Astrocyte of the spinal cord (primary cell): ENCODE measurements around the gene DNAJB13.

Experiments used
- DNase-seq: peaks from one replicate; pipeline ENCODE4 v3.0.0; 2011; ENCODE audit warnings: low read depth, low spot score
- H3K4me3 ChIP-seq: 2 replicates; pipeline ENCODE4 v1.5.1; 2011; ENCODE audit warnings: low read depth, mild to moderate bottlenecking, low read length, moderate library complexity
- in situ Hi-C: cut with HindIII; loops from 2 replicates; pipeline ENCODE4 v1.10.0; 2017; ENCODE audit warnings: low sequenced_read_pairs
- TF ChIP-seq, protein P1 (sequence below): IDR thresholded peaks from 2 replicates; pipeline ENCODE4 v1.5.1; 2012; ENCODE audit warnings: low read depth, mild to moderate bottlenecking, low read length, inconsistent platforms

Gene DNAJB13

DNA sequence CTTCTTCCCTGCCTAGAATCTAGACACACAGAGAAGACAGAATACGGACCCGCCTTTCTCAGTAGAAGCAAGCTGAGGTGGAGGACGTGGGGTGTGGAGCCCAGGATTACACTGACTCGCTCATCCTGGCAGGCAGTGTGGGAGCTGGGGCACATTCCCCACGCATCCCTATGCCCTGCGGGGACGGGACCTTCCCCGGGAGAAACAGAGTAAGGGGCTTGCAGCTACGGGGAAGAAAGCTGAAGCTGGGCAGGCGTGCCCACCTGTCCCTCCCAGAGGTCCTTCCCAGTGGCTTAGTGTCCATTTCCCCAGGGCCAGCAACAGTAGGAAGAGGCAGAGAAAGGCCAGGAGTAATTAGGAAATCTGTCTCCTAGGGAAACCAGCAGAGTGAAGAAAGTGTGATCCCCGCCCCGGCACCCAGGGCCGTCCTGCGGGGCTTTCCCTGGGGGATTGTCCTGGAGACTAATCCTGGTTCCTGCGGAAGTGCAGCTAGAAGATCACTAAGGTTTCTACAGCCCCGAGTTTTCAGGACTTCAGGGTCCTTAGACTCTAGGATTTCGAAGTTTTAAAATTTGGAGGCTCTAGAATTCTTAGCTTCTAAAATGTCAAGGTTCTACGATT is 7.8 kb downstream of the DNAJB13 start:
- TF ChIP-seq, protein P1, sequence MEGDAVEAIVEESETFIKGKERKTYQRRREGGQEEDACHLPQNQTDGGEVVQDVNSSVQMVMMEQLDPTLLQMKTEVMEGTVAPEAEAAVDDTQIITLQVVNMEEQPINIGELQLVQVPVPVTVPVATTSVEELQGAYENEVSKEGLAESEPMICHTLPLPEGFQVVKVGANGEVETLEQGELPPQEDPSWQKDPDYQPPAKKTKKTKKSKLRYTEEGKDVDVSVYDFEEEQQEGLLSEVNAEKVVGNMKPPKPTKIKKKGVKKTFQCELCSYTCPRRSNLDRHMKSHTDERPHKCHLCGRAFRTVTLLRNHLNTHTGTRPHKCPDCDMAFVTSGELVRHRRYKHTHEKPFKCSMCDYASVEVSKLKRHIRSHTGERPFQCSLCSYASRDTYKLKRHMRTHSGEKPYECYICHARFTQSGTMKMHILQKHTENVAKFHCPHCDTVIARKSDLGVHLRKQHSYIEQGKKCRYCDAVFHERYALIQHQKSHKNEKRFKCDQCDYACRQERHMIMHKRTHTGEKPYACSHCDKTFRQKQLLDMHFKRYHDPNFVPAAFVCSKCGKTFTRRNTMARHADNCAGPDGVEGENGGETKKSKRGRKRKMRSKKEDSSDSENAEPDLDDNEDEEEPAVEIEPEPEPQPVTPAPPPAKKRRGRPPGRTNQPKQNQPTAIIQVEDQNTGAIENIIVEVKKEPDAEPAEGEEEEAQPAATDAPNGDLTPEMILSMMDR = no peak
- no peak for DNase-seq
- in situ Hi-C loops = no loop called here
- no peak overlapping the region for H3K4me3 ChIP-seq

GRCh38 chr11:73961321-73961720 is 10.5 kb downstream of the DNAJB13 start:
- in situ Hi-C loops = no loop called here
- no peak for DNase-seq
- TF ChIP-seq, protein P1 = no peak
- H3K4me3 ChIP-seq = no peak overlapping the region

DNA sequence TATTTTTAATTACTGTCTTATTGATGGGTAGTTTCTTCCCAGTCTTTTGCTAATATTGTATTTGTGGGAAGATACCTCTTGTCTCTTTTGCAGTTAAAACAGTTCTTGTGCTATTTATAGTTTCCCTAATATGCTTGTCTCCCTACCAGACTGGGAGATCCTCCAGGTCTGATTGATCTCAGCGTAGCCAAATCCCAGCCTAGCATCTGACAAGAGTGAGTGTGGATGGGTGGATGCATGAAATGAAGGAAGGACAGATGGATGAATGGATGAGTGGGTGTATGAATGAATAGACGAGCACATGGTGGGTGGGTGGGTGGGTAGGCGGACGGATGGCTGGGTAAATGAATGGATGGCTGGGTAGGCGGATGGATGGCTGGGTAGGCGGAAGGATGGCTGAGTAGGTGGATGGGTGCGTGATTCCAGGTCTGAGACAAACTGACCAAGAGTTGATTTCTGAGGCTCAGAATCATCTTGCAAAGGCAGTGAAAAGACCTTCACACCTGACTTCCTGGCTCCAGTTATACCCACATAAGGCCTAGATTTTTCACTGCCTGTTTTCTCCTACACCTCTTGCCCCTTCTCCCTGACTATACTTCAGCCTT is 11.4 kb downstream of the DNAJB13 start:
- H3K4me3 ChIP-seq = no peak overlapping the region
- TF ChIP-seq, protein P1 = no peak
- in situ Hi-C loops = no loop called here
- DNase-seq = no peak

GRCh38 chr11:73963861-73964260 is 13.0 kb downstream of the DNAJB13 start:
- TF ChIP-seq, protein P1 = no peak
- no peak overlapping the region for H3K4me3 ChIP-seq
- in situ Hi-C loops = no loop called here
- no peak for DNase-seq

DNA sequence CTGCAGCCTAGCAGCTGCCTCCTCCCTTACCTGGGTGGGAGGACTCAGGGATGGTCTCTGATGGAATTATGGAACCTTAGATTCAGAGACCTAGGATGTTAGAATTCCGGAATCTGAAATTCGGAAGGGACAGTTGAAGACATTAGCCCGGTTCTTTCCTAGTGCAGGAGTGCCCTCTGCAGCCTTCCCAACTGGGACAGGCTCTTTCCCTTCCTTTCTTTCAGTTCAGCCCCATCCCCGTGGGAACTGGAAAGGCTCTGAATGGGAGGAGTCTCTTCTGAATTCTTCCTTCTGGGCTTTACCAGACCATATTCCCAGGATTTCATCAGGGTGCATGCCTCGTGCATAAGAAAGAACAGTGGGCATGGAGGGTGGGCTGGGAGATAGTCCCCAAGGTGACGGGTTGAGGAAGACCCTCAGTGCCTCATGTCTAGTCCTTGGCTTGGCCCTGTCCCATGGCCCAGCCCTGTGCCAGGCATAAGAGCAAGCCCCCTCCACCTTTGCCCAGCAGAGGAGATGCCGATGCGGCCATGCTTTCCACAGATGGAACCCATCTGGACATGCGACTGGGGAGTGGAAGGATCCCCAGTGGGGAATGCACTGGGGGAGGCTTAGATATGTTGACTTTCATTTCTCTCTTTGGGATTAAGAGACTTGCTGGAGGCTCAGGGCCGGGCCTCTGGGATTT is 14.4 kb downstream of the DNAJB13 start:
- no peak overlapping the region for H3K4me3 ChIP-seq
- TF ChIP-seq, protein P1 = no peak
- no peak for DNase-seq
- in situ Hi-C loops = no loop called here

GRCh38 chr11:73965764-73966121 is 14.9 kb downstream of the DNAJB13 start:
- TF ChIP-seq, protein P1 = no peak
- in situ Hi-C loops = no loop called here
- no peak overlapping the region for H3K4me3 ChIP-seq
- DNase-seq = no peak
